Gastrocnemius medialis (tissue), 4 donors: ENCODE data around the gene LCN12. TPM values are rescaled to one million over a fixed set of nuclear protein-coding genes. Genes with fewer than 3 reads are reported as not detected.

Experiments
- ATAC-seq, 2 donors: fragments of 150-250 bp; one replicate each; pipeline ENCODE4 v1.9.1; 2016
- DNase-seq, 2 donors: peaks; one replicate each; pipeline ENCODE4 v3.0.0-alpha.2; 2019
- H3K27ac ChIP-seq, 4 donors: fragments of 200-600 bp; sonication (generic); 1 replicate in 1 of 4; 2 replicates in 3 of 4; pipeline ENCODE4 v1.5.1; 2016 to 2018; ENCODE audit warnings: mild to moderate bottlenecking in 2 of 4, moderate library complexity in 1 of 4
- H3K27me3 ChIP-seq, 3 donors: fragments of 200-600 bp; sonication (generic) in 2 of 3; 1 replicate in 1 of 3; 2 replicates in 2 of 3; pipeline versions ENCODE4 v1.5.1 to v1.6.0; 2016 to 2019; ENCODE audit warnings: mild to moderate bottlenecking in 1 of 3, moderate library complexity in 1 of 3
- H3K36me3 ChIP-seq, 2 donors: fragments of 200-600 bp; sonication (generic) in 1 of 2; one replicate each; pipeline ENCODE4 v1.5.1; 2017 to 2018
- H3K4me1 ChIP-seq, 2 donors: fragments of 200-600 bp; sonication (generic) in 1 of 2; one replicate each; pipeline ENCODE4 v1.5.1; 2016 to 2017; ENCODE audit warnings: mild to moderate bottlenecking in 2 of 2
- H3K4me3 ChIP-seq, 4 donors: fragments of 200-600 bp; sonication (generic) in 3 of 4; 1 replicate in 1 of 4; 2 replicates in 3 of 4; pipeline ENCODE4 v1.5.1; 2016 to 2019; ENCODE audit warnings: mild to moderate bottlenecking in 2 of 4
- H3K9me3 ChIP-seq, 3 donors: fragments of 200-600 bp; sonication (generic) in 2 of 3; 1 replicate in 1 of 3; 2 replicates in 2 of 3; pipeline ENCODE4 v1.5.1; 2016 to 2019
- CTCF ChIP-seq, 5 experiments: fragments of 450-650 bp in 3 of 5; fragments of 200-600 bp in 2 of 5; sonication (generic) in 2 of 5; IDR thresholded peaks in 4 of 5; conservative IDR thresholded peaks in 1 of 5; 1 replicate in 4 of 5; 2 replicates in 1 of 5; pipeline ENCODE4 v1.5.1; 2016 to 2019; ENCODE audit warnings: antibody characterized with exemption in 5 of 5, mild to moderate bottlenecking in 3 of 5, moderate library complexity in 3 of 5
- POLR2A ChIP-seq, 2 donors: fragments of 450-650 bp; IDR thresholded peaks; one replicate each; pipeline ENCODE4 v1.6.1; 2017; ENCODE audit warnings: antibody characterized with exemption in 2 of 2, mild to moderate bottlenecking in 2 of 2, moderate library complexity in 2 of 2
- in situ Hi-C, 4 donors: fragments of 200-750 bp; cut with MboI; loops; one replicate each; pipeline versions ENCODE4 v1.15.0 to v1.8.0; 2017; ENCODE audit warnings: low sequenced_read_pairs in 4 of 4
- intact Hi-C: fragments of 100-400 bp; cut with DNase I; formaldehyde crosslinking; loops from one replicate; pipeline ENCODE4 v1.15.1; 2023; ENCODE audit warnings: low total_unique reads
- total RNA-seq, 4 donors: library from RNA; depleted of rRNA; stranded (reverse); fragments of >200 nt; gene quantifications; one replicate each; pipeline versions ENCODE4 v1.1.0 to v1.2.3, GENCODE V29; 2016

The LCN12 gene
- total RNA-seq, 4 donors from 2014 or later: not detected

GRCh38 chr9:136985027-136985602 lies 33.0 kb downstream of the LCN12 start:
- TF ChIP-seq CTCF (IDR thresholded peaks at IDR 0.05 in 4 of 5, conservative IDR thresholded peaks at IDR 0.05 in 1 of 5) (no peak), POLR2A (IDR thresholded peaks at IDR 0.05) (no peak)
- in situ Hi-C loops: no loop called here
- no peaks in the 10 kb centered on the region for H3K36me3 ChIP-seq
- no peak overlapping the region for H3K27ac ChIP-seq
- peaks cover 0 to 5% of the 10 kb centered on the region in 2 donors for H3K4me1 ChIP-seq
- DNase-seq (no peak), ATAC-seq (no peak)
- H3K4me3 ChIP-seq: no peak overlapping the region
- intact Hi-C loops: no loop called here
- H3K9me3 ChIP-seq: no peaks in the 10 kb centered on the region
- H3K27me3 ChIP-seq: peaks cover 19 to 30% (median 26%) of the 10 kb centered on the region in 3 donors

GRCh38 chr9:136985853-136986252 lies 33.8 kb downstream of the LCN12 start:
- no peaks in the 10 kb centered on the region for H3K9me3 ChIP-seq
- TF ChIP-seq POLR2A (IDR thresholded peaks at IDR 0.05) (no peak), CTCF (IDR thresholded peaks at IDR 0.05 in 4 of 5, conservative IDR thresholded peaks at IDR 0.05 in 1 of 5) (no peak)
- no peak overlapping the region for H3K27ac ChIP-seq
- intact Hi-C loops: no loop called here
- in situ Hi-C loops: no loop called here
- DNase-seq: no peak
- no peak overlapping the region for H3K4me3 ChIP-seq
- H3K27me3 ChIP-seq: peaks cover 19 to 30% (median 26%) of the 10 kb centered on the region in 3 donors
- no peak for ATAC-seq
- H3K36me3 ChIP-seq: no peaks in the 10 kb centered on the region
- H3K4me1 ChIP-seq: peaks cover 0 to 5% of the 10 kb centered on the region in 2 donors

GRCh38 chr9:136988872-136989271 lies 36.8 kb downstream of the LCN12 start:
- Histone ChIP-seq H3K27me3 (peaks cover 19 to 26% (median 23%) of the 10 kb centered on the region in 3 donors), H3K9me3 (no peaks in the 10 kb centered on the region), H3K27ac (no peak overlapping the region), H3K4me1 (peaks cover 6 to 16% of the 10 kb centered on the region in 2 donors), H3K4me3 (no peak overlapping the region), H3K36me3 (peaks cover 0 to 3% of the 10 kb centered on the region in 2 donors)
- in situ Hi-C loops: no loop called here
- no peak for TF ChIP-seq POLR2A (IDR thresholded peaks at IDR 0.05)
- TF ChIP-seq CTCF (IDR thresholded peaks at IDR 0.05 in 4 of 5, conservative IDR thresholded peaks at IDR 0.05 in 1 of 5): no peak
- no peak for ATAC-seq
- no peak for DNase-seq
- intact Hi-C loops: no loop called here

- peaks cover 12 to 15% (median 14%) of the 10 kb centered on the region in 3 donors for H3K27me3 ChIP-seq
- DNase-seq (no peak), ATAC-seq (no peak)
- TF ChIP-seq POLR2A (IDR thresholded peaks at IDR 0.05) (no peak), CTCF (IDR thresholded peaks at IDR 0.05 in 4 of 5, conservative IDR thresholded peaks at IDR 0.05 in 1 of 5) (no peak)
- no peak overlapping the region for H3K4me3 ChIP-seq
- in situ Hi-C loops (no loop called here), intact Hi-C loops (loop anchor here (5.0 kb wide), 1 partner anchor 143 kb away; the partner anchor contains the start of gene PHPT1)
- no peaks in the 10 kb centered on the region for H3K9me3 ChIP-seq
- H3K4me1 ChIP-seq: peaks cover 6 to 12% of the 10 kb centered on the region in 2 donors
- no peak overlapping the region for H3K27ac ChIP-seq
- peaks cover 0 to 7% of the 10 kb centered on the region in 2 donors for H3K36me3 ChIP-seq
Observed at GRCh38 chr9:136990242-136990911, 38.3 kb downstream of the LCN12 start.
